ENCODE results near the gene TLR8.
A peak's percentile ranks its signal among the peaks of the same experiment; 100 is the strongest.
"Not testable (repeated sequence)": the region's sequence is repeated elsewhere in the genome, so short reads cannot be mapped to it uniquely, and the experiment has no call there.

TLR8 gene

DNA sequence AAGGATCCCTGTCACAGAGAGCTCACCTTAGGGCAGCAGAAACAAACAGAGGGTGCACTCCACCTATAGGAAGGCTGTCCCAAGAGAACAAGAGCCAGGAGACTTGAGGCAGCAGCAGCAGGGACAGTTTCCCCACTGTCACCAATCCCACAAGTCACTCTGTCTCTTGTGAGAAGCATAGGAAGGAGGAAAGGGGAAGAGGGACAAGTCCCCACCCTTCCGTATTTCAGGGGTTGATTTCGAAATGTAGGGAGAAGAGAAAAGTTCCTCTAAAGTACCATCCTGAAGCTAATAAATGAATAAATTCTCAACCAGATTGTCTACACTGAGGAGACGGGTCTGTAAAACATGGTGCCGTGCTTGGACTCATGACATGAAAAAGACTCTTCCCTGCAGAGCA lies 9.5 kb upstream of the TLR8 start:
- DNase-seq (ENCODE audit: low read depth in 3 of 3): no peak

- DNase-seq (ENCODE audit: low read depth in 3 of 3): peak in 1 of 3 experiments; percentile 3
These were observed 8.3 kb upstream of the TLR8 start for GRCh38 chrX:12898073-12898472.

GRCh38 chrX:12899506-12899905 lies 6.9 kb upstream of the TLR8 start:
- no peak for DNase-seq (ENCODE audit: low read depth in 3 of 3)

DNA sequence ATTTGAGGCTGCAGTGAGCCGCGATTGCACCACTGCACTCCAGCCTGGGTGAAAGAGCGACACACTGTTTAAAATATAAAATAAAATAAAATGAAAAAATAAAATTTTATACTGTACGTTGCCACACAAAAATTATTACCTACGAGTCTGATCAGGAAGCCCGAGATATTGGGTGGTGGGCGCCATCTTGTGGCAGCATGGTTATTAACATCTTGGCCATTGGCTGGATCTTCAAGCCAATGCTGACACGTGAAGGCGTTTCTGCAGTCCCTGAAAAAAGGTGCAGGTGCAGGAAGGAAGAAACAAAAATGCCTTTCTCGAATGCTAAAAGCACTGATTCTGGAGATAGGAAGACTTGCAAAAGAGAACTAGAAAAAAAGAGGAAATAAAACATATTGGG lies 4.9 kb upstream of the TLR8 start:
- peak; percentile 29 to 61 (median 36) for DNase-seq (ENCODE audit: low read depth in 3 of 3)

- DNase-seq (ENCODE audit: low read depth in 3 of 3): no peak
These were observed 2.8 kb upstream of the TLR8 start for GRCh38 chrX:12903646-12904045.

GRCh38 chrX:12910423-12911121 lies 4.2 kb downstream of the TLR8 start:
- no peak for DNase-seq (ENCODE audit: low read depth in 3 of 3)

DNA sequence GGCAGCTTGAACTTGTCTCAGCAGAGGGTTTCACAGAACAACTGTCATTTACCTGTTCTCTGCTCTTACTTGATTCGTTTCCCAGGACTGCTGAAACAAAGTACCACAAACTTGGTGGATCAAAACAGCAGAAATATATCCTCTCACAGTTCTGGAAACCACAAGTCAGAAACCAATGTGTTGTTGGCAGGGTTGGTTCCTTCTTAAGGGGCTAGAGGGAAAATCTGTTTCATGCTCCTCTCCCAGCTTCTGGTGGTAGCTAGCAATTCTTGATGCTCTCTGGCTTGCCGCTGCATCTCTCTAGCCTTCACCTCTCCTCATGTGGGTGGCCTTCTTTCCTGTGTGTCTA lies 4.7 kb downstream of the TLR8 start:
- no peak for DNase-seq (ENCODE audit: low read depth in 3 of 3)

GRCh38 chrX:12912791-12913482 lies 6.5 kb downstream of the TLR8 start:
- DNase-seq (ENCODE audit: low read depth in 3 of 3): no peak

- DNase-seq (ENCODE audit: low read depth in 3 of 3): no peak
These were observed 11.3 kb downstream of the TLR8 start for GRCh38 chrX:12917753-12918152.

- DNase-seq (ENCODE audit: low read depth in 3 of 3): no peak
These were observed 12.6 kb downstream of the TLR8 start for GRCh38 chrX:12919051-12919450.

- no peak for DNase-seq (ENCODE audit: low read depth in 3 of 3)
These were observed 13.2 kb downstream of the TLR8 start for GRCh38 chrX:12919620-12920019.

GRCh38 chrX:12920990-12921389 lies 14.6 kb downstream of the TLR8 start:
- DNase-seq (ENCODE audit: low read depth in 3 of 3): no peak

DNA sequence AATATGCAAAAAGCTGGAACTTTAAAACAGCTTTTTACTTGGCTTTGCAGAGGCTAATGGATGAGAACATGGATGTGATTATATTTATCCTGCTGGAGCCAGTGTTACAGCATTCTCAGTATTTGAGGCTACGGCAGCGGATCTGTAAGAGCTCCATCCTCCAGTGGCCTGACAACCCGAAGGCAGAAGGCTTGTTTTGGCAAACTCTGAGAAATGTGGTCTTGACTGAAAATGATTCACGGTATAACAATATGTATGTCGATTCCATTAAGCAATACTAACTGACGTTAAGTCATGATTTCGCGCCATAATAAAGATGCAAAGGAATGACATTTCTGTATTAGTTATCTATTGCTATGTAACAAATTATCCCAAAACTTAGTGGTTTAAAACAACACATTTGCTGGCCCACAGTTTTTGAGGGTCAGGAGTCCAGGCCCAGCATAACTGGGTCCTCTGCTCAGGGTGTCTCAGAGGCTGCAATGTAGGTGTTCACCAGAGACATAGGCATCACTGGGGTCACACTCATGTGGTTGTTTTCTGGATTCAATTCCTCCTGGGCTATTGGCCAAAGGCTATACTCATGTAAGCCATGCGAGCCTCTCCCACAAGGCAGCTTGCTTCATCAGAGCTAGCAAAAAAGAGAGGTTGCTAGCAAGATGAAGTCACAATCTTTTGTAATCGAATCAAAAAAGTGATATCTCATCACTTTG lies 15.6 kb downstream of the TLR8 start:
- no peak for DNase-seq (ENCODE audit: low read depth in 3 of 3)

DNA sequence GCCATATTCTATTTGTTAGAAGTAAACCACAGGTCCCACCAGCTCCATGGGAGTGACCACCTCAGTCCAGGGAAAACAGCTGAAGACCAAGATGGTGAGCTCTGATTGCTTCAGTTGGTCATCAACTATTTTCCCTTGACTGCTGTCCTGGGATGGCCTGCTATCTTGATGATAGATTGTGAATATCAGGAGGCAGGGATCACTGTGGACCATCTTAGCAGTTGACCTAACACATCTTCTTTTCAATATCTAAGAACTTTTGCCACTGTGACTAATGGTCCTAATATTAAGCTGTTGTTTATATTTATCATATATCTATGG lies 16.1 kb downstream of the TLR8 start:
- DNase-seq (ENCODE audit: low read depth in 3 of 3): no peak

DNA sequence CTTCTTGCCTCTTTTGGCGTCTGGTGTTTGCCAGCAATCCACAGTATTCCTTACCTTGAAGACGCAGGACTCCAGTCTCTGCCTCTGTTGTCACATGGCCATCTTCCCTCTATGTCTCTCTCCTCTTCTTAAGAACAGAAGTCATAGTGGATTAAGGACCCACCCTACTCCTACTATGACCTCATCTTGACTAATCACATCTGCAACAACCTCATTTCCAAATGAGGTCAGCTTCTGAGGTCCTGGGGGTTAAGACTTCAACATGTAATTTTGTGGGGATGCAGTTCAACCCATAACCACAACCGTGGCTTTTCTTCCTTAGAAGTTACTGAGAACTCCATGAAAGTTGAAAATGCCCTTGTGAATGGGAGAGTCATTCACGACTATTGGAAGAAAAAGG lies 23.3 kb downstream of the TLR8 start:
- DNase-seq (ENCODE audit: low read depth in 3 of 3): no peak

- no peak for DNase-seq (ENCODE audit: low read depth in 3 of 3)
These were observed 23.7 kb downstream of the TLR8 start for GRCh38 chrX:12930150-12930549.

DNA sequence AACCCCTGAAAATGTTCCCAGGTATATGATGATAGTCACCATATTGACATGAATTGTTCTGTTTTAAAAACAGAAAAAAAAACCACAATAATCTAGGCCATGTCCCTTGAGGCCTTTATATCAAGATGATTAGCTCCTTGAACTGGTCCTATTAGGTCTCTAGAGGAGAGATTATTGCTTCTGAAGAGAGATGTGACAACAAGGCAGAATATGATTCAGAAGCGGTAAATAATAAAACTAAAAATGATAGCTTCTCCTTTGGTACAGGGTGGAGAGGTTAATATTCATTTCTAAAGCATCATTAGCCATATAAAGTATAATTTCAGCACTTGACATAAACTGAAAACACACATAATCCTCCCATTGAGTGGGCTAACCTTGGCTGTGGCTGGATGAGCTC lies 25.8 kb downstream of the TLR8 start:
- no peak for DNase-seq (ENCODE audit: low read depth in 3 of 3)

DNA sequence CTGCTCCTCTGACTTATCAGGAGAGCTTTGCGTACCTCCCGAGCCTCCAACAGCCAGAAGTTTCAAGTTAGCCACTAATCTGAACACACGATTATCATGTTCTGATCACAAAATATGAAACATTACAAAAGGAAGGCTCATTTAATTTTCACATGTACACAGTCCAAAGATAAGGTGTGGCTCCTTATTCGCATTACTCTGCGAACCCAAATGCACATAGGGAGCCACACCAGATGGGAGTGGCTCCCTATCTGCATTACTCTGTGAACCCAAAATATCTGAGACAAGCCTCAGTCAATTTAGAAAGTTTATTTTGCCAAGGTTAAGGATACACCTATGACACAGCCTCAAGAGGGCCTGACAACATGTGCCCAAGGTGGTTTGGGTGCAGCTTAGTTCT lies 28.4 kb downstream of the TLR8 start:
- no peak for DNase-seq (ENCODE audit: low read depth in 3 of 3)

- DNase-seq (ENCODE audit: low read depth in 3 of 3): no peak
These were observed 30.5 kb downstream of the TLR8 start for GRCh38 chrX:12936947-12937346.

DNA sequence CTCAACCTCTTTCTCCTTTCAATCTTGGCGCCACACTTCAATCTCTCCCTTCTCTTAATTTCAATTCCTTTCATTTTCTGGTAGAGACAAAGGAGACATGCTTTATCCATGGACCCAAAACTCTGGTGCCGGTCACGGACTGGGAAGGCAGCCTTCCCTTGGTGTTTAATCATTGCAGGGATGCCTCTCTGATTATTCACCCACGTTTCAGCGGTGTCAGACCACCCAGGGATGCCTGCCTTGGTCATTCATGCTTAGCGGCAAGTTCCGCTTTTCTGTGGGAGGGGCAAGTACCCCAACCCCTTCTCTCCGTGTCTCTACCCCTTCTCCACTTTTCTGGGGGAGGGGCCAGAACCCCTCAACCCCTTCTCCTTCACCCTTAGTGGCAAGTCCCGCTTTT lies 34.1 kb downstream of the TLR8 start:
- DNase-seq (ENCODE audit: low read depth in 3 of 3): not testable (repeated sequence)

- DNase-seq (ENCODE audit: low read depth in 3 of 3): not testable (repeated sequence)
These were observed 37.2 kb downstream of the TLR8 start for GRCh38 chrX:12943592-12943991.

- DNase-seq (ENCODE audit: low read depth in 3 of 3): not testable (repeated sequence)
These were observed 38.0 kb downstream of the TLR8 start for GRCh38 chrX:12944452-12944851.

DNA sequence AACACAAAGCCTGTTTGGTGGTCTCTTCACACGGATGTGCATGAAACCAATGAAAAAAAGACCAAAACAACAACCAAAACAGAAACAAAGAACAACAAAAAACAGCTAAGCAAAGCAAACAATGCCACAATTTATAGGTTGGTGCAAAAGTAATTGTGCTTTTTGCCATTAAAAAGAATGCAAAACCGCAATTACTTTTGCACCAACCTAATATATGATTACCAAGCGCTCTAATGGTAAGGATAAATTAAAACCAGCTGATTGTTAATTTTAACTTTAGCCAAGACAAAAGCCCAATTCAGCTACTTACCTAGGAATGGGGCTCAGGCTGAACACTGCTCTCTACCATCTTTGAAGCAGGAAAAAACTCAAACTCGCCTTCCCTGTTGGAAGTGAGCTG lies 39.1 kb downstream of the TLR8 start:
- no peak for DNase-seq (ENCODE audit: low read depth in 3 of 3)
